ENCODE measurements around the gene BCAP31.
"Not testable (repeated sequence)": the region's sequence is repeated elsewhere in the genome, so short reads cannot be mapped to it uniquely, and the experiment has no call there.

Gene BCAP31

GRCh38 chrX:153709726-153710674 lies 14.2 kb downstream of the BCAP31 start:
- Histone ChIP-seq H3K4me1 (ENCODE audit: control insufficient read depth, insufficient read depth, low read length, poor library complexity, severe bottlenecking) (no peaks in the 10 kb centered on the region), H3K4me3 (ENCODE audit: insufficient read depth, low read depth, low read length, poor library complexity, severe bottlenecking) (no peak overlapping the region), H3K27ac (ENCODE audit: insufficient read depth, low read length, poor library complexity, severe bottlenecking) (no peak overlapping the region), H3K9me3 (ENCODE audit: control insufficient read depth, low read length) (no peaks in the 10 kb centered on the region), H3K27me3 (replicated peaks; ENCODE audit: control insufficient read depth, insufficient read depth, low read length, poor library complexity, severe bottlenecking) (no peaks in the 10 kb centered on the region), H3K36me3 (ENCODE audit: control insufficient read depth, insufficient read depth, low read length) (peaks cover 17% of the 10 kb centered on the region)
- DNase-seq = no peak

- H3K4me3 ChIP-seq (ENCODE audit: insufficient read depth, low read depth, low read length, poor library complexity, severe bottlenecking) = no peak overlapping the region
Observed at GRCh38 chrX:153708415-153708814, 15.8 kb downstream of the BCAP31 start.

GRCh38 chrX:153707406-153707805 lies 16.8 kb downstream of the BCAP31 start:
- peaks cover 26% of the 10 kb centered on the region for H3K36me3 ChIP-seq (ENCODE audit: control insufficient read depth, insufficient read depth, low read length)

More at GRCh38 chrX:153708415-153708814, 15.8 kb downstream of the BCAP31 start:
- Histone ChIP-seq H3K27ac (ENCODE audit: insufficient read depth, low read length, poor library complexity, severe bottlenecking) (no peak overlapping the region), H3K27me3 (replicated peaks; ENCODE audit: control insufficient read depth, insufficient read depth, low read length, poor library complexity, severe bottlenecking) (no peaks in the 10 kb centered on the region), H3K4me1 (ENCODE audit: control insufficient read depth, insufficient read depth, low read length, poor library complexity, severe bottlenecking) (no peaks in the 10 kb centered on the region), H3K9me3 (ENCODE audit: control insufficient read depth, low read length) (no peaks in the 10 kb centered on the region), H3K36me3 (ENCODE audit: control insufficient read depth, insufficient read depth, low read length) (peaks cover 17% of the 10 kb centered on the region)
- DNase-seq = peak in 1 of 3 donors; percentile 12

GRCh38 chrX:153706799-153707198 lies 17.4 kb downstream of the BCAP31 start:
- Histone ChIP-seq H3K4me3 (ENCODE audit: insufficient read depth, low read depth, low read length, poor library complexity, severe bottlenecking) (no peak overlapping the region), H3K9me3 (ENCODE audit: control insufficient read depth, low read length) (no peaks in the 10 kb centered on the region), H3K36me3 (ENCODE audit: control insufficient read depth, insufficient read depth, low read length) (peaks cover 29% of the 10 kb centered on the region), H3K27ac (ENCODE audit: insufficient read depth, low read length, poor library complexity, severe bottlenecking) (no peak overlapping the region), H3K4me1 (ENCODE audit: control insufficient read depth, insufficient read depth, low read length, poor library complexity, severe bottlenecking) (no peaks in the 10 kb centered on the region), H3K27me3 (replicated peaks; ENCODE audit: control insufficient read depth, insufficient read depth, low read length, poor library complexity, severe bottlenecking) (no peaks in the 10 kb centered on the region)
- DNase-seq = no peak

More at GRCh38 chrX:153707406-153707805, 16.8 kb downstream of the BCAP31 start:
- Histone ChIP-seq H3K4me3 (ENCODE audit: insufficient read depth, low read depth, low read length, poor library complexity, severe bottlenecking) (no peak overlapping the region), H3K4me1 (ENCODE audit: control insufficient read depth, insufficient read depth, low read length, poor library complexity, severe bottlenecking) (no peaks in the 10 kb centered on the region), H3K27ac (ENCODE audit: insufficient read depth, low read length, poor library complexity, severe bottlenecking) (no peak overlapping the region), H3K9me3 (ENCODE audit: control insufficient read depth, low read length) (no peaks in the 10 kb centered on the region), H3K27me3 (replicated peaks; ENCODE audit: control insufficient read depth, insufficient read depth, low read length, poor library complexity, severe bottlenecking) (no peaks in the 10 kb centered on the region)
- DNase-seq = no peak

GRCh38 chrX:153705403-153706060 lies 18.7 kb downstream of the BCAP31 start:
- H3K4me3 ChIP-seq (ENCODE audit: insufficient read depth, low read depth, low read length, poor library complexity, severe bottlenecking); H3K27ac ChIP-seq (ENCODE audit: insufficient read depth, low read length, poor library complexity, severe bottlenecking); H3K9me3 ChIP-seq (ENCODE audit: control insufficient read depth, low read length); H3K4me1 ChIP-seq (ENCODE audit: control insufficient read depth, insufficient read depth, low read length, poor library complexity, severe bottlenecking); H3K27me3 ChIP-seq (replicated peaks; ENCODE audit: control insufficient read depth, insufficient read depth, low read length, poor library complexity, severe bottlenecking); DNase-seq: not testable (repeated sequence)
- H3K36me3 ChIP-seq (ENCODE audit: control insufficient read depth, insufficient read depth, low read length) = peaks cover 32% of the 10 kb centered on the region

GRCh38 chrX:153704631-153705402 lies 19.4 kb downstream of the BCAP31 start:
- H3K27me3 ChIP-seq (replicated peaks; ENCODE audit: control insufficient read depth, insufficient read depth, low read length, poor library complexity, severe bottlenecking); H3K27ac ChIP-seq (ENCODE audit: insufficient read depth, low read length, poor library complexity, severe bottlenecking); H3K4me1 ChIP-seq (ENCODE audit: control insufficient read depth, insufficient read depth, low read length, poor library complexity, severe bottlenecking); DNase-seq; H3K4me3 ChIP-seq (ENCODE audit: insufficient read depth, low read depth, low read length, poor library complexity, severe bottlenecking); H3K9me3 ChIP-seq (ENCODE audit: control insufficient read depth, low read length): not testable (repeated sequence)
- peaks cover 27% of the 10 kb centered on the region for H3K36me3 ChIP-seq (ENCODE audit: control insufficient read depth, insufficient read depth, low read length)

GRCh38 chrX:153704021-153704526 lies 20.1 kb downstream of the BCAP31 start:
- Histone ChIP-seq H3K4me1 (ENCODE audit: control insufficient read depth, insufficient read depth, low read length, poor library complexity, severe bottlenecking) (no peaks in the 10 kb centered on the region), H3K27ac (ENCODE audit: insufficient read depth, low read length, poor library complexity, severe bottlenecking) (no peak overlapping the region), H3K36me3 (ENCODE audit: control insufficient read depth, insufficient read depth, low read length) (peaks cover 24% of the 10 kb centered on the region), H3K27me3 (replicated peaks; ENCODE audit: control insufficient read depth, insufficient read depth, low read length, poor library complexity, severe bottlenecking) (no peaks in the 10 kb centered on the region), H3K4me3 (ENCODE audit: insufficient read depth, low read depth, low read length, poor library complexity, severe bottlenecking) (no peak overlapping the region), H3K9me3 (ENCODE audit: control insufficient read depth, low read length) (no peaks in the 10 kb centered on the region)
- DNase-seq = no peak

- no peaks in the 10 kb centered on the region for H3K9me3 ChIP-seq (ENCODE audit: control insufficient read depth, low read length)
- DNase-seq = no peak
Observed at GRCh38 chrX:153703036-153703370, 21.2 kb downstream of the BCAP31 start.

GRCh38 chrX:153702336-153703035 lies 21.7 kb downstream of the BCAP31 start:
- no peak overlapping the region for H3K27ac ChIP-seq (ENCODE audit: insufficient read depth, low read length, poor library complexity, severe bottlenecking)
- no peaks in the 10 kb centered on the region for H3K27me3 ChIP-seq (replicated peaks; ENCODE audit: control insufficient read depth, insufficient read depth, low read length, poor library complexity, severe bottlenecking)
- H3K9me3 ChIP-seq (ENCODE audit: control insufficient read depth, low read length) = no peaks in the 10 kb centered on the region
- DNase-seq = no peak
- H3K4me1 ChIP-seq (ENCODE audit: control insufficient read depth, insufficient read depth, low read length, poor library complexity, severe bottlenecking) = no peaks in the 10 kb centered on the region
- peaks cover 24% of the 10 kb centered on the region for H3K36me3 ChIP-seq (ENCODE audit: control insufficient read depth, insufficient read depth, low read length)
- no peak overlapping the region for H3K4me3 ChIP-seq (ENCODE audit: insufficient read depth, low read depth, low read length, poor library complexity, severe bottlenecking)

More at GRCh38 chrX:153703036-153703370, 21.2 kb downstream of the BCAP31 start:
- Histone ChIP-seq H3K27me3 (replicated peaks; ENCODE audit: control insufficient read depth, insufficient read depth, low read length, poor library complexity, severe bottlenecking) (no peaks in the 10 kb centered on the region), H3K4me3 (ENCODE audit: insufficient read depth, low read depth, low read length, poor library complexity, severe bottlenecking) (no peak overlapping the region), H3K4me1 (ENCODE audit: control insufficient read depth, insufficient read depth, low read length, poor library complexity, severe bottlenecking) (no peaks in the 10 kb centered on the region), H3K36me3 (ENCODE audit: control insufficient read depth, insufficient read depth, low read length) (peaks cover 24% of the 10 kb centered on the region), H3K27ac (ENCODE audit: insufficient read depth, low read length, poor library complexity, severe bottlenecking) (no peak overlapping the region)
